ENCODE measurements around the gene ENTPD6. TPM values are rescaled to one million over a fixed set of nuclear protein-coding genes. Genes with fewer than 3 reads are reported as not detected.

Gene ENTPD6
- total RNA-seq, 3 donors from 2014 or later (not counting 1 experiment from before 2014, with no cell fraction given) = 36.4 to 43.1 (median 41.4) TPM

GRCh38 chr20:25218109-25218486 is 22.6 kb downstream of the ENTPD6 start:
- Mint-ChIP-seq H3K36me3 (no peaks in the 10 kb centered on the region), H3K4me3 (no peak overlapping the region), H3K27ac (peak overlapping the region in 1 of 2 donors; percentile 47), H3K9me3 (no peaks in the 10 kb centered on the region), H3K4me1 (peaks cover 0 to 4% of the 10 kb centered on the region in 2 donors), H3K27me3 (ENCODE audit: low read depth in 2 of 2) (no peaks in the 10 kb centered on the region)
- TF ChIP-seq CTCF (IDR thresholded peaks at IDR 0.05) = no peak
- H3K4me1 ChIP-seq (ENCODE audit: control insufficient read depth, insufficient read depth, low read length) = no peaks in the 10 kb centered on the region
- DNase-seq (no peak), ATAC-seq (no peak)
- H3K27me3 ChIP-seq (ENCODE audit: control insufficient read depth, insufficient read depth, low read length) = no peaks in the 10 kb centered on the region
- peaks cover 31% of the 10 kb centered on the region for H3K36me3 ChIP-seq (ENCODE audit: control insufficient read depth, insufficient read depth, low read length)
- no peaks in the 10 kb centered on the region for H3K9me3 ChIP-seq (ENCODE audit: control insufficient read depth, insufficient read depth, low read length)
- WGBS (ENCODE audit: insufficient coverage) = 95% methylated on average over 8 of the region's 8 CpGs
- no peak overlapping the region for H3K4me3 ChIP-seq (ENCODE audit: low read length)
- H3K27ac ChIP-seq (ENCODE audit: low read length) = no peak overlapping the region
- intact Hi-C loops (cut with micrococcal nuclease) = no loop called here

- WGBS (ENCODE audit: insufficient coverage) = 95% methylated on average over 12 of the region's 12 CpGs
- no peak for ATAC-seq
- TF ChIP-seq CTCF (IDR thresholded peaks at IDR 0.05) = no peak
- Mint-ChIP-seq H3K27ac (peak overlapping the region in 1 of 2 donors; percentile 47), H3K4me1 (peaks cover 0 to 4% of the 10 kb centered on the region in 2 donors), H3K36me3 (no peaks in the 10 kb centered on the region), H3K27me3 (ENCODE audit: low read depth in 2 of 2) (no peaks in the 10 kb centered on the region), H3K9me3 (no peaks in the 10 kb centered on the region), H3K4me3 (no peak overlapping the region)
- Histone ChIP-seq H3K4me3 (ENCODE audit: low read length) (no peak overlapping the region), H3K27me3 (ENCODE audit: control insufficient read depth, insufficient read depth, low read length) (no peaks in the 10 kb centered on the region), H3K9me3 (ENCODE audit: control insufficient read depth, insufficient read depth, low read length) (no peaks in the 10 kb centered on the region), H3K36me3 (ENCODE audit: control insufficient read depth, insufficient read depth, low read length) (peaks cover 27% of the 10 kb centered on the region), H3K4me1 (ENCODE audit: control insufficient read depth, insufficient read depth, low read length) (no peaks in the 10 kb centered on the region), H3K27ac (ENCODE audit: low read length) (no peak overlapping the region)
- DNase-seq = no peak
- intact Hi-C loops (cut with micrococcal nuclease) = no loop called here
These were observed 23.0 kb downstream of the ENTPD6 start for GRCh38 chr20:25218492-25218891.

- Mint-ChIP-seq H3K27ac (no peak overlapping the region), H3K4me1 (peaks cover 0 to 4% of the 10 kb centered on the region in 2 donors), H3K36me3 (no peaks in the 10 kb centered on the region), H3K4me3 (no peak overlapping the region), H3K27me3 (ENCODE audit: low read depth in 2 of 2) (no peaks in the 10 kb centered on the region), H3K9me3 (no peaks in the 10 kb centered on the region)
- Histone ChIP-seq H3K27me3 (ENCODE audit: control insufficient read depth, insufficient read depth, low read length) (no peaks in the 10 kb centered on the region), H3K36me3 (ENCODE audit: control insufficient read depth, insufficient read depth, low read length) (peaks cover 19% of the 10 kb centered on the region), H3K9me3 (ENCODE audit: control insufficient read depth, insufficient read depth, low read length) (no peaks in the 10 kb centered on the region), H3K4me3 (ENCODE audit: low read length) (no peak overlapping the region), H3K4me1 (ENCODE audit: control insufficient read depth, insufficient read depth, low read length) (no peaks in the 10 kb centered on the region), H3K27ac (ENCODE audit: low read length) (no peak overlapping the region)
- ATAC-seq (no peak), DNase-seq (no peak)
- intact Hi-C loops (cut with micrococcal nuclease) = no loop called here
- no peak for TF ChIP-seq CTCF (IDR thresholded peaks at IDR 0.05)
- 89% methylated on average over 7 of the region's 7 CpGs for WGBS (ENCODE audit: insufficient coverage)
These were observed 23.9 kb downstream of the ENTPD6 start for GRCh38 chr20:25219365-25219764.

GRCh38 chr20:25220021-25220730 is 24.7 kb downstream of the ENTPD6 start:
- Mint-ChIP-seq H3K27ac (no peak overlapping the region), H3K36me3 (no peaks in the 10 kb centered on the region), H3K4me3 (no peak overlapping the region), H3K27me3 (ENCODE audit: low read depth in 2 of 2) (no peaks in the 10 kb centered on the region), H3K9me3 (no peaks in the 10 kb centered on the region), H3K4me1 (peaks cover 0 to 4% of the 10 kb centered on the region in 2 donors)
- intact Hi-C loops (cut with micrococcal nuclease) = no loop called here
- WGBS (ENCODE audit: insufficient coverage) = 83% methylated on average over 16 of the region's 16 CpGs
- no peak for TF ChIP-seq CTCF (IDR thresholded peaks at IDR 0.05)
- ATAC-seq = no peak
- no peaks in the 10 kb centered on the region for H3K9me3 ChIP-seq (ENCODE audit: control insufficient read depth, insufficient read depth, low read length)
- no peak overlapping the region for H3K27ac ChIP-seq (ENCODE audit: low read length)
- no peaks in the 10 kb centered on the region for H3K27me3 ChIP-seq (ENCODE audit: control insufficient read depth, insufficient read depth, low read length)
- H3K4me3 ChIP-seq (ENCODE audit: low read length) = no peak overlapping the region
- no peaks in the 10 kb centered on the region for H3K4me1 ChIP-seq (ENCODE audit: control insufficient read depth, insufficient read depth, low read length)
- H3K36me3 ChIP-seq (ENCODE audit: control insufficient read depth, insufficient read depth, low read length) = peaks cover 19% of the 10 kb centered on the region
- DNase-seq = peak in 1 of 2 donors; percentile 38
